ENCODE data around the gene DNAH1. TPM values are rescaled to one million over a fixed set of nuclear protein-coding genes. Genes with fewer than 3 reads are reported as not detected.
"Not testable (repeated sequence)": the region's sequence is repeated elsewhere in the genome, so short reads cannot be mapped to it uniquely, and the experiment has no call there.

Gene DNAH1
- 10 to 100 TPM in 2 of 7 donors, 1 to 10 TPM in 5; 5.0 to 15.7 (median 7.8) TPM for total RNA-seq
- 1 to 10 TPM; 3.1 to 3.9 TPM for polyA plus RNA-seq
- long read RNA-seq, donor 1, partial matches to known transcripts, result 3 of 8 reads
- long read RNA-seq, donor 1, other reads (novel, unspliced or antisense), result 5 of 8 reads
- long read RNA-seq, donor 2, result 0 reads
- long read RNA-seq, donor 3, partial matches to known transcripts, result 0 of 3 reads
- long read RNA-seq, donor 3, other reads (novel, unspliced or antisense), result 2 of 3 reads

GRCh38 chr3:52315977-52316764, at the start of gene DNAH1:
Gene DNAH1 (plus strand): TSS chr3:52316319. CDS start chr3:52322443, 6,124 bp downstream.
- intact Hi-C loops (cut with DNase I), result no loop called here
- H3K36me3 ChIP-seq, result no peaks in the 10 kb centered on the region
- H3K4me1 ChIP-seq (ENCODE audit: insufficient read depth), result peaks cover 2% of the 10 kb centered on the region
- WGBS, 3 donors, result 89 to 92% (median 90%) methylated on average over 3 of the region's 3 CpGs
- H3K27me3 ChIP-seq, result no peaks in the 10 kb centered on the region
- no peaks in the 10 kb centered on the region for H3K9me3 ChIP-seq
- no peak within 1 kb of the TSS for H3K27ac ChIP-seq
- no peak for TF ChIP-seq POLR2A (IDR thresholded peaks at IDR 0.05)
- TF ChIP-seq, protein P1, sequence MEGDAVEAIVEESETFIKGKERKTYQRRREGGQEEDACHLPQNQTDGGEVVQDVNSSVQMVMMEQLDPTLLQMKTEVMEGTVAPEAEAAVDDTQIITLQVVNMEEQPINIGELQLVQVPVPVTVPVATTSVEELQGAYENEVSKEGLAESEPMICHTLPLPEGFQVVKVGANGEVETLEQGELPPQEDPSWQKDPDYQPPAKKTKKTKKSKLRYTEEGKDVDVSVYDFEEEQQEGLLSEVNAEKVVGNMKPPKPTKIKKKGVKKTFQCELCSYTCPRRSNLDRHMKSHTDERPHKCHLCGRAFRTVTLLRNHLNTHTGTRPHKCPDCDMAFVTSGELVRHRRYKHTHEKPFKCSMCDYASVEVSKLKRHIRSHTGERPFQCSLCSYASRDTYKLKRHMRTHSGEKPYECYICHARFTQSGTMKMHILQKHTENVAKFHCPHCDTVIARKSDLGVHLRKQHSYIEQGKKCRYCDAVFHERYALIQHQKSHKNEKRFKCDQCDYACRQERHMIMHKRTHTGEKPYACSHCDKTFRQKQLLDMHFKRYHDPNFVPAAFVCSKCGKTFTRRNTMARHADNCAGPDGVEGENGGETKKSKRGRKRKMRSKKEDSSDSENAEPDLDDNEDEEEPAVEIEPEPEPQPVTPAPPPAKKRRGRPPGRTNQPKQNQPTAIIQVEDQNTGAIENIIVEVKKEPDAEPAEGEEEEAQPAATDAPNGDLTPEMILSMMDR (IDR thresholded peaks at IDR 0.05), result no peak
- H3K4me3 ChIP-seq, result no peak within 1 kb of the TSS
- DNase-seq, result no peak

DNA sequence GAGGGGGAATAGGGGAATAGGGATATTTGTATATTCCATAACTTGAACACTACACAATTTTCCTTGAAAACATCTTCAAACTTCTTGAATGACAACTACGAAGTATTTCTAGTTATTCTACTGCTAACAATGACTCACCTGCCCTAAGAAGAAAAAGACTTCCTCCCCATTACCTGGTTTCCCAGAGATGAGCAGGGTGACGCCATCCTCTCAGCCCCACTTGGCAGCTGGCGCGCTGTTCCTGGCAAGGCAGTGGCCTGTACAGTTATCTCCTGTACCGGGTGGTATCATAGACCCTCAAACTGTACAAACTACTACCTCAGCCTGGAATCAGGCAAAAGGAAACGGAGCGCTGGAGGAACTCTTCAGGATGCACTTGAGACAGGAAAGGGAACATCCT, 48.1 kb upstream of the DNAH1 start:
- Histone ChIP-seq H3K4me1 (ENCODE audit: insufficient read depth) (peaks cover 18% of the 10 kb centered on the region), H3K27ac (no peak overlapping the region), H3K4me3 (no peak overlapping the region), H3K27me3 (no peaks in the 10 kb centered on the region), H3K36me3 (no peaks in the 10 kb centered on the region), H3K9me3 (no peaks in the 10 kb centered on the region)
- intact Hi-C loops (cut with DNase I), result no loop called here
- no peak for DNase-seq
- 89% methylated on average over 7 of the region's 7 CpGs for WGBS, 3 donors
- TF ChIP-seq POLR2A (IDR thresholded peaks at IDR 0.05) (no peak), EP300 (IDR thresholded peaks at IDR 0.05) (no peak)
- TF ChIP-seq, protein P1 (IDR thresholded peaks at IDR 0.05), result no peak

DNA sequence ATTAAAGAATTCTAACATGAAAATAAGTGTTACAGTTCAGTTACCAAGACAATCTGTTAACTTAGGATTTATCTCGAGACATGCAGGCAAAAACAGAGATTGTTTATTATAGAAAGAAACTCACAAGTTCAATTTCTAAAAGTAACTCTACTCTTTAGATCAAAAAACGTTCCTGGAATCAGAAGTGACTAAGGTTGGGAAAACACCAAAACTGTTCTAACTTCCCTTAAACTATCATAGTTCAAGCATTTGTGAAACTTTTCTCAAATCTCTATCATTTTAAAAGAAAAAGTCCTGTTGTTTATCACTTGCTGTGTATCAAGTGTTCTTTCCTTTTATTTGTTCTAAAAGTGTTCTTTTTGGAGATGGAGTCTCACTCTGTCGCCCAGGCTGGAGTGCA, 46.3 kb upstream of the DNAH1 start:
- Histone ChIP-seq H3K4me3 (no peak overlapping the region), H3K27ac (no peak overlapping the region), H3K4me1 (ENCODE audit: insufficient read depth) (peaks cover 22% of the 10 kb centered on the region), H3K27me3 (no peaks in the 10 kb centered on the region), H3K9me3 (no peaks in the 10 kb centered on the region), H3K36me3 (no peaks in the 10 kb centered on the region)
- intact Hi-C loops (cut with DNase I), result loop anchor here in 1 of 4 donors (10.0 kb wide), 1 partner anchor 45 kb away; the partner anchor contains the start of gene TLR9
- no peak for DNase-seq
- TF ChIP-seq, protein P1 (IDR thresholded peaks at IDR 0.05), result no peak
- TF ChIP-seq POLR2A (IDR thresholded peaks at IDR 0.05) (no peak), EP300 (IDR thresholded peaks at IDR 0.05) (no peak)
- 21 to 30% (median 28%) methylated on average over 3 of the region's 3 CpGs for WGBS, 3 donors

DNA sequence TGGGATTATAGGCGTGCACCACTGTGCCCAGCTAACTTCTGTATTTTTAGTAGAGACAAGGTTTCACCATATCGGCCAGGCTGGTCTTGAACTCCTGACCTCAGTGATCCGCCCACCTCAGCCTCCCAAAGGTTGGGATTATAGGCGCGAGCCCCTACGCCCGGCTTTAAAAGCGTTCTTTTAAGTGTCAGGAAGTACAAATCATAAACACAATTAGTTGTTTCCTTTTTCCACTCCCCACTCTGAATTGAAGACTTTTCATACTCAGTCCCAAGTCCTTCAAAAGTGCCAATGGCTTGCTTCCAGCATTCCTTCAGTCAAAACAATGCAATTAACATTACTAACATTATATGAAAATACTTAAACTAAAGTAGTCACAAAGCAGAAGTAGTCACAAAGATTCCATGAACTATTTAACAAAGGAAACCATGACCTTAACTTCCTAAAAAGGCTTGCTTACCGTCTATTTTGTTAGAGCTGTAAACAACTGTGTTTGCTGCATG, 45.8 kb upstream of the DNAH1 start:
- Histone ChIP-seq H3K4me3 (no peak overlapping the region), H3K27me3 (no peaks in the 10 kb centered on the region), H3K27ac (no peak overlapping the region), H3K9me3 (no peaks in the 10 kb centered on the region), H3K4me1 (ENCODE audit: insufficient read depth) (peaks cover 23% of the 10 kb centered on the region), H3K36me3 (no peaks in the 10 kb centered on the region)
- TF ChIP-seq EP300 (IDR thresholded peaks at IDR 0.05) (no peak), POLR2A (IDR thresholded peaks at IDR 0.05) (no peak)
- TF ChIP-seq, protein P1 (IDR thresholded peaks at IDR 0.05), result no peak
- peak in 1 of 5 donors; percentile 33 for DNase-seq
- intact Hi-C loops (cut with DNase I), result loop anchor here in 1 of 4 donors (10.0 kb wide), 1 partner anchor 46 kb away; the partner anchor contains the start of gene TLR9
- WGBS, 3 donors, result 6 to 16% (median 10%) methylated on average over 9 of the region's 9 CpGs

- H3K27ac ChIP-seq, H3K9me3 ChIP-seq, DNase-seq, H3K27me3 ChIP-seq, H3K36me3 ChIP-seq, H3K4me3 ChIP-seq: not testable (repeated sequence)
- intact Hi-C loops (cut with DNase I), result loop anchor here in 1 of 4 donors (10.0 kb wide), 1 partner anchor 47 kb away; the partner anchor contains the start of gene TLR9
- 92 to 94% (median 93%) methylated on average over 9 of the region's 9 CpGs for WGBS, 3 donors
- peaks cover 30% of the 10 kb centered on the region for H3K4me1 ChIP-seq (ENCODE audit: insufficient read depth)
Measured at GRCh38 chr3:52272172-52272571, 43.9 kb upstream of the DNAH1 start.
